Measurements from ENCODE around the gene DOCK1.

The DOCK1 gene

GRCh38 chr10:127434006-127434405 lies 528.8 kb downstream of the DOCK1 start:
- TF ChIP-seq CTCF (IDR thresholded peaks at IDR 0.05; ENCODE audit: borderline replicate concordance, control extremely low read depth, extremely low read depth, insufficient read depth, missing control alignments) = no peak
- DNase-seq (ENCODE audit: low spot score) = no peak
- in situ Hi-C loops (cut with MboI; ENCODE audit: low sequenced_read_pairs, unreplicated experiment) = no loop called here

GRCh38 chr10:127435246-127435645 lies 530.0 kb downstream of the DOCK1 start:
- no peak for TF ChIP-seq CTCF (IDR thresholded peaks at IDR 0.05; ENCODE audit: borderline replicate concordance, control extremely low read depth, extremely low read depth, insufficient read depth, missing control alignments)
- in situ Hi-C loops (cut with MboI; ENCODE audit: low sequenced_read_pairs, unreplicated experiment) = no loop called here
- DNase-seq (ENCODE audit: low spot score) = no peak

DNA sequence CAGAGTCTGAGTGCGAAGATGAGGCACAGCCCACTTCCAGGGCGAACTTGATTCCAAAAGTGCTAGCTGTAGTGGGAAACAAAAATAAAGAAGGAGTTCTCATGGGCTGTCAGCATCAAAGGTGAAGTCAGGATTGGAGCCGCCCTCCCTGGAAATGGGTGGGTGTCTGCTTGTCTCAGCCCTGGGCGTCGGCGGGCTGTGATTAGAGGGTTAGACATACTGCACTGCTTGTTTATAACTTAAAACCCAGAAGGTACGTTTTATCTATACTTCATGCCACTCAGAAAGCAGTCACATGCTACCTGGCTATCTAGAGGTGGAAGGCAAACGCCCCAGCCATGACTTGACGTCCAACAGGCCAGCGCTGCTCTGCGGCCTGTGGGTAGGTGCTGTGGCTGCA lies 535.1 kb downstream of the DOCK1 start:
- TF ChIP-seq CTCF (IDR thresholded peaks at IDR 0.05; ENCODE audit: borderline replicate concordance, control extremely low read depth, extremely low read depth, insufficient read depth, missing control alignments) = no peak

DNA sequence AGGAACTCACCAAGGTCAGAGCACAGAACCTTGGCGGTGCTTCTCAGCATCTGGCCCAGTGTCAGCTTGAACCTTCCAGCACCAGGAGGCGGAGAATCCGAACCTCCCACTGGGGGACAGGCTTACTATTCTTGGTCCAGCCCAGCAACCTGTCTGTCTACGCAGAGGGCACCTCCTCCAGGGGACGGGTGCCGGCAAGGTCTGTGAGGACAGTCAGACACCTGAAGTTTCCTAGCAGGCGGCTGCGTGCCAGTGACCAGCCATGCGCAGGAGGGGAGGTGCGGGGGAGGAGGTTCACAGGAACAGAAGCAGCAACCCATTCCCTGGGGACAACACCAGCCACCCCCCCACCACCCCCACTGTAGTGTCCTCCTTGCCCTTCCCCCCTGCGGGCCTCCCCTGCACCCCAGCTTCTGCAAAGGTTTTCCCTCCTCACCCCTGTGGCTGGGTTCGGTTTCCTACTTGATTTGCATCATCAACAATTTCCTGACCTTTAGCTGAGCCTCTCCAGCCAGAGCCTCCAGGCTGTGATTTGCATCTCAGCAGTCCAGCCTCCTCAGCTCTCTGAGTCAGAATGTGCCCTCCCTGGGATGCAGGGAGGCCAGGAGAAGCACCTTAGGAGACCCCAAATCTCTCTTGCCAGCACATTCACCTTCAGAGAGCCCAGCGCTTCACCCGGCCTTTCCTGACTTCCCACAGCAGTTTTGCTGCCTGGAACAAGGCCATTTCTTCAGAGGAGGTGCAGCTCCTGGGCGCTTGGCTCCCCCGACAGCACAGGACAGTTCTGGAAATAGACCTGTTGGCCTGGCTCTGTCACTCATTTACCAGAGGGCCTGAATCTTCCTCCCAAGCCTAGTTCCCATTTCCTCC lies 536.4 kb downstream of the DOCK1 start:
- in situ Hi-C loops (cut with MboI; ENCODE audit: low sequenced_read_pairs, unreplicated experiment) = no loop called here
- TF ChIP-seq CTCF (IDR thresholded peaks at IDR 0.05; ENCODE audit: borderline replicate concordance, control extremely low read depth, extremely low read depth, insufficient read depth, missing control alignments) = no peak
- no peak for DNase-seq (ENCODE audit: low spot score)

More for the DNA sequence above, 535.1 kb downstream of the DOCK1 start:
- DNase-seq (ENCODE audit: low spot score) = no peak
- in situ Hi-C loops (cut with MboI; ENCODE audit: low sequenced_read_pairs, unreplicated experiment) = no loop called here

GRCh38 chr10:127442220-127442525 lies 536.9 kb downstream of the DOCK1 start:
- in situ Hi-C loops (cut with MboI; ENCODE audit: low sequenced_read_pairs, unreplicated experiment) = no loop called here
- no peak for TF ChIP-seq CTCF (IDR thresholded peaks at IDR 0.05; ENCODE audit: borderline replicate concordance, control extremely low read depth, extremely low read depth, insufficient read depth, missing control alignments)
- no peak for DNase-seq (ENCODE audit: low spot score)

DNA sequence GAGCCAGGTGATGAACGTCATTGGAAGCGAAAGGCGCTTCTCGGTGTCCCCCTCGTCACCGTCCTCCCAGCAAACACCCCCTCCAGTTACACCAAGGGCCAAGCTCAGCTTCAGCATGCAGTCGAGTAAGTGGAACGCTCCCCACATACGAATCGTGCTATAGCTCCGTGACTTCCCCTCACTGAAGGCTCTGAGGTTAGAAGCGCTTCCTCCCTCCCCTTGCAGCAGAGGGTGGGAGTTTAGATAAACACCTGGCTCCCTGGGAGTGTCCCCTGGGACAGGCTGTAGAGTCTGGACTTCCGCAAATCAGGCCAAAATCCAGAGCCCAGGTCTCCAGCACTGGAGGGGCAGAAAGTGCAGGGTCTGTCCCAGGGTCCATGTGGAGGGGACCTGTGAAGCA lies 538.9 kb downstream of the DOCK1 start:
- in situ Hi-C loops (cut with MboI; ENCODE audit: low sequenced_read_pairs, unreplicated experiment) = no loop called here
- no peak for TF ChIP-seq CTCF (IDR thresholded peaks at IDR 0.05; ENCODE audit: borderline replicate concordance, control extremely low read depth, extremely low read depth, insufficient read depth, missing control alignments)

More for the DNA sequence above, 538.9 kb downstream of the DOCK1 start:
- DNase-seq (ENCODE audit: low spot score) = no peak
